Bronchial epithelial cell (primary cell): ENCODE measurements around the gene TARS2. TPM values are rescaled to one million over a fixed set of nuclear protein-coding genes. Genes with fewer than 3 reads are reported as not detected.

Source experiments
- DNase-seq: peaks from one replicate; pipeline ENCODE4 v3.0.0-alpha.2; 2010; ENCODE audit warnings: low read depth
- FAIRE-seq: peaks from 2 replicates; lab custom pipeline; 2011; peaks lifted over from hg19 to GRCh38; lab: Jason Lieb, UNC
- H3K27me3 ChIP-seq: 2 replicates; pipeline ENCODE4 v1.5.1; 2011; ENCODE audit warnings: low read length; ENCODE audit not compliant: control insufficient read depth, insufficient read depth
- H3K36me3 ChIP-seq: 2 replicates; pipeline ENCODE4 v1.5.1; 2011; ENCODE audit warnings: low read length; ENCODE audit not compliant: control insufficient read depth, insufficient read depth
- H3K4me3 ChIP-seq: 2 replicates; pipeline ENCODE4 v1.5.1; 2011; ENCODE audit warnings: mild to moderate bottlenecking, low read depth, low read length, control low read depth
- total RNA-seq: library from RNA; depleted of rRNA; stranded (reverse); fragments of >200 nt; gene quantifications from 2 replicates; pipeline ENCODE4 v1.2.1, GENCODE V29; 2014
- TF ChIP-seq, protein P1 (sequence below): IDR thresholded peaks from 2 replicates; pipeline ENCODE4 v1.5.1; 2011; ENCODE audit warnings: mild to moderate bottlenecking, moderate library complexity, low read length, control low read depth, inconsistent platforms; ENCODE audit not compliant: insufficient read depth, severe bottlenecking

Gene TARS2
- total RNA-seq, 1 donor from 2014 or later: 14.5 TPM

GRCh38 chr1:150514913-150515327 is 27.7 kb downstream of the TARS2 start:
- H3K4me3 ChIP-seq: peak overlapping the region; percentile 52
- TF ChIP-seq, protein P1, sequence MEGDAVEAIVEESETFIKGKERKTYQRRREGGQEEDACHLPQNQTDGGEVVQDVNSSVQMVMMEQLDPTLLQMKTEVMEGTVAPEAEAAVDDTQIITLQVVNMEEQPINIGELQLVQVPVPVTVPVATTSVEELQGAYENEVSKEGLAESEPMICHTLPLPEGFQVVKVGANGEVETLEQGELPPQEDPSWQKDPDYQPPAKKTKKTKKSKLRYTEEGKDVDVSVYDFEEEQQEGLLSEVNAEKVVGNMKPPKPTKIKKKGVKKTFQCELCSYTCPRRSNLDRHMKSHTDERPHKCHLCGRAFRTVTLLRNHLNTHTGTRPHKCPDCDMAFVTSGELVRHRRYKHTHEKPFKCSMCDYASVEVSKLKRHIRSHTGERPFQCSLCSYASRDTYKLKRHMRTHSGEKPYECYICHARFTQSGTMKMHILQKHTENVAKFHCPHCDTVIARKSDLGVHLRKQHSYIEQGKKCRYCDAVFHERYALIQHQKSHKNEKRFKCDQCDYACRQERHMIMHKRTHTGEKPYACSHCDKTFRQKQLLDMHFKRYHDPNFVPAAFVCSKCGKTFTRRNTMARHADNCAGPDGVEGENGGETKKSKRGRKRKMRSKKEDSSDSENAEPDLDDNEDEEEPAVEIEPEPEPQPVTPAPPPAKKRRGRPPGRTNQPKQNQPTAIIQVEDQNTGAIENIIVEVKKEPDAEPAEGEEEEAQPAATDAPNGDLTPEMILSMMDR: no peak
- FAIRE-seq (no peak), DNase-seq (no peak)
- H3K27me3 ChIP-seq: no peaks in the 10 kb centered on the region
- H3K36me3 ChIP-seq: no peaks in the 10 kb centered on the region

GRCh38 chr1:150515328-150516049 is 28.3 kb downstream of the TARS2 start, which contains the start of gene FALEC:
FALEC (plus strand) TSS chr1:150515752.
- H3K4me3 ChIP-seq: peak within 1 kb of the TSS; percentile 52
- no peaks in the 10 kb centered on the region for H3K36me3 ChIP-seq
- DNase-seq (peak; percentile 90), FAIRE-seq (no peak)
- TF ChIP-seq, protein P1: no peak
- no peaks in the 10 kb centered on the region for H3K27me3 ChIP-seq

DNA sequence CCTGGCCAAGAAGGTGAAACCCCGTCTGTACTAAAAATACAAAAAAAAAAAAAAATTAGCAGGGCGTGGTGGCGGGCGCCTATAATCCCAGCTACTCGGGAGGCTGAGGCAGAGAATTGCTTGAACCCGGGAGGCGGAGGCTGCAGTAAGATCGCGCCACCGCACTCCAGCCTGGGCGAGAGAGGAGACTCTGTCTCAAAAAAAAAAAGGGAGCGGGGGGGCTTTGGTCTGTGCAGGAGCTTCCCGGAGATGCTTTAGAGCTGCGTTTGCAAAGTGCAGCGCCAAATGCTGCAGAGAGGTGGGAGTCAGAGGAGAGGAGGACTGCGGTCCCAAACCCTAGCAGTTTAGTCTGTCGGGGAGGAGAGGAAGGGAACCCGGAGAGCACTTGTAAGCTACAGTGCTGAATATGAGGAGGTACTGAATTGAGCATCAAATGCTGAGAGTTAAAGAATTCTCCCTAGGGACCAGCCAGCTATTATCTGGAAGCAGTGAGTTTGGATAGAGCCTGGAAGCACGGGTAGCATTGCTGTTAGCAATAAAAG is 28.9 kb downstream of the TARS2 start:
- Histone ChIP-seq H3K36me3 (no peaks in the 10 kb centered on the region), H3K4me3 (peak overlapping the region; percentile 52), H3K27me3 (no peaks in the 10 kb centered on the region)
- TF ChIP-seq, protein P1: no peak
- FAIRE-seq: no peak
- no peak for DNase-seq

GRCh38 chr1:150516616-150517015 is 29.4 kb downstream of the TARS2 start:
- H3K4me3 ChIP-seq: no peak overlapping the region
- FAIRE-seq: no peak

GRCh38 chr1:150521196-150521968 is 34.2 kb downstream of the TARS2 start:
- TF ChIP-seq, protein P1: no peak

More at GRCh38 chr1:150516616-150517015, 29.4 kb downstream of the TARS2 start:
- Histone ChIP-seq H3K27me3 (no peaks in the 10 kb centered on the region), H3K36me3 (no peaks in the 10 kb centered on the region)
- peak; percentile 56 for DNase-seq
- TF ChIP-seq, protein P1: no peak

More at GRCh38 chr1:150521196-150521968, 34.2 kb downstream of the TARS2 start:
- Histone ChIP-seq H3K36me3 (no peaks in the 10 kb centered on the region), H3K27me3 (no peaks in the 10 kb centered on the region), H3K4me3 (no peak overlapping the region)
- DNase-seq (no peak), FAIRE-seq (no peak)
